Measurements from ENCODE around the gene BAK1. TPM values are rescaled to one million over a fixed set of nuclear protein-coding genes. Genes with fewer than 3 reads are reported as not detected.
"Not testable (repeated sequence)": the region's sequence is repeated elsewhere in the genome, so short reads cannot be mapped to it uniquely, and the experiment has no call there.

Gene BAK1
- total RNA-seq, 1 experiment from 2014 or later = 31.5 TPM

- in situ Hi-C loops (cut with HindIII; ENCODE audit: low pct_unique_long_range_greater_than_20kb, low sequenced_read_pairs); ATAC-seq; H3K27me3 ChIP-seq (ENCODE audit: control insufficient read depth, insufficient read depth, low read length); intact Hi-C loops (cut with micrococcal nuclease; ENCODE audit: unreplicated experiment); H3K27ac ChIP-seq (ENCODE audit: low read length); BruUV-seq (replicated peaks); H3K4me1 ChIP-seq (ENCODE audit: control insufficient read depth, insufficient read depth, low read length); POLR2A ChIA-PET; H3K4me3 ChIP-seq (ENCODE audit: low read depth in 2 of 2, low read length in 2 of 2); H3K36me3 ChIP-seq (ENCODE audit: control insufficient read depth, insufficient read depth, low read length); DNase-seq (ENCODE audit: low read depth, low spot score); H3K9me3 ChIP-seq (ENCODE audit: control insufficient read depth, insufficient read depth, low read depth, low read length): not testable (repeated sequence)
- CTCF ChIA-PET = interaction anchor here (1.2 kb wide), 1 partner anchor 37 kb away, joined by 4 read pairs; no protein-coding TSS in a partner anchor
Observed at GRCh38 chr6:33532431-33532830, 47.6 kb downstream of the BAK1 start.

GRCh38 chr6:33530617-33531016, 49.5 kb downstream of the BAK1 start:
- H3K4me3 ChIP-seq (ENCODE audit: low read depth in 2 of 2, low read length in 2 of 2); in situ Hi-C loops (cut with HindIII; ENCODE audit: low pct_unique_long_range_greater_than_20kb, low sequenced_read_pairs); intact Hi-C loops (cut with micrococcal nuclease; ENCODE audit: unreplicated experiment); H3K9me3 ChIP-seq (ENCODE audit: control insufficient read depth, insufficient read depth, low read depth, low read length); H3K4me1 ChIP-seq (ENCODE audit: control insufficient read depth, insufficient read depth, low read length); ATAC-seq; H3K36me3 ChIP-seq (ENCODE audit: control insufficient read depth, insufficient read depth, low read length); BruUV-seq (replicated peaks); DNase-seq (ENCODE audit: low read depth, low spot score); H3K27me3 ChIP-seq (ENCODE audit: control insufficient read depth, insufficient read depth, low read length); H3K27ac ChIP-seq (ENCODE audit: low read length); POLR2A ChIA-PET: not testable (repeated sequence)
- CTCF ChIA-PET = interaction anchor here (0.6 kb wide), 1 partner anchor 29 kb away, joined by 4 read pairs; no protein-coding TSS in a partner anchor

Other genes with a start within 250 kb of the BAK1 start
- gene KIFC1, start 188.5 kb downstream of the BAK1 start, total RNA-seq (2021; ENCODE audit: unreplicated experiment) = 81.8 TPM
- 51.6 TPM for gene PHF1, start 169.3 kb downstream of the BAK1 start, total RNA-seq (2021; ENCODE audit: unreplicated experiment)
- gene CUTA, start 162.2 kb downstream of the BAK1 start, total RNA-seq (2021; ENCODE audit: unreplicated experiment) = 338 TPM
- 29.0 TPM for gene SYNGAP1, start 160.2 kb downstream of the BAK1 start, total RNA-seq (2021; ENCODE audit: unreplicated experiment)
- 17.6 TPM for gene ZBTB9, start 125.7 kb downstream of the BAK1 start, total RNA-seq (2021; ENCODE audit: unreplicated experiment)
- gene ITPR3, start 41.0 kb upstream of the BAK1 start, total RNA-seq (2021; ENCODE audit: unreplicated experiment) = 65.8 TPM
- gene UQCC2, start 131.4 kb upstream of the BAK1 start, total RNA-seq (2021; ENCODE audit: unreplicated experiment) = 135 TPM
- gene IP6K3, start 166.6 kb upstream of the BAK1 start, total RNA-seq (2021; ENCODE audit: unreplicated experiment) = not detected
- gene LEMD2, start 208.9 kb upstream of the BAK1 start, total RNA-seq (2021; ENCODE audit: unreplicated experiment) = 89.8 TPM
- not detected for gene MLN, start 223.7 kb upstream of the BAK1 start, total RNA-seq (2021; ENCODE audit: unreplicated experiment)